Activated naive CD4-positive, alpha-beta T cell treated with anti-CD3 and anti-CD28 coated beads for 36 hours (primary cell): ENCODE data around the gene CYP2W1. TPM values are rescaled to one million over a fixed set of nuclear protein-coding genes. Genes with fewer than 3 reads are reported as not detected.

ENCODE experiments used
- CTCF ChIA-PET: fragments of 350-600 bp; sonication (Branson Sonifier 250); formaldehyde crosslinking; loops from one replicate; lab custom pipeline; 2021; ENCODE audit warnings: antibody characterized with exemption; lab: Charles Lee
- DNase-seq: peaks from one replicate; pipeline ENCODE4 v3.0.0-alpha.2; 2020
- H3K27ac Mint-ChIP-seq: one replicate; pipeline ENCODE4 v1.8.0; 2021; ENCODE audit warnings: mild to moderate bottlenecking, mixed read lengths
- H3K27me3 Mint-ChIP-seq: one replicate; pipeline ENCODE4 v1.8.0; 2021; ENCODE audit warnings: low read depth, mixed read lengths
- H3K36me3 Mint-ChIP-seq: one replicate; pipeline ENCODE4 v1.8.0; 2021; ENCODE audit warnings: low read depth, mixed read lengths
- H3K4me1 Mint-ChIP-seq: one replicate; pipeline ENCODE4 v1.8.0; 2021; ENCODE audit warnings: low read depth, mixed read lengths
- H3K4me3 Mint-ChIP-seq: one replicate; pipeline ENCODE4 v1.8.0; 2021; ENCODE audit warnings: mild to moderate bottlenecking, moderate library complexity, mixed read lengths
- H3K9me3 Mint-ChIP-seq: one replicate; pipeline ENCODE4 v1.8.0; 2021; ENCODE audit warnings: mixed read lengths
- intact Hi-C: fragments of 100-400 bp; cut with micrococcal nuclease; formaldehyde crosslinking; loops from one replicate; pipeline ENCODE4 v1.15.1; 2023
- total RNA-seq, 2 experiments: library from RNA; stranded (reverse); gene quantifications; one replicate each; pipeline ENCODE4 v1.2.3, GENCODE V29; 2021

Gene CYP2W1
- total RNA-seq, 2 experiments from 2014 or later, result not detected

GRCh38 chr7:1020849-1021251 lies 37.9 kb downstream of the CYP2W1 start:
- intact Hi-C loops, result loop anchor here (1.0 kb wide), 1 partner anchor 44 kb away; no protein-coding TSS in a partner anchor
- no peak overlapping the region for H3K4me3 Mint-ChIP-seq
- H3K9me3 Mint-ChIP-seq, result peaks cover 6% of the 10 kb centered on the region
- no peaks in the 10 kb centered on the region for H3K27me3 Mint-ChIP-seq
- H3K4me1 Mint-ChIP-seq, result peaks cover 8% of the 10 kb centered on the region
- CTCF ChIA-PET, result interaction anchor here (1.0 kb wide), 1 partner anchor 28 kb away, joined by 4 read pairs; no protein-coding TSS in a partner anchor
- no peak overlapping the region for H3K27ac Mint-ChIP-seq
- DNase-seq, result no peak
- H3K36me3 Mint-ChIP-seq, result peaks cover 19% of the 10 kb centered on the region

DNA sequence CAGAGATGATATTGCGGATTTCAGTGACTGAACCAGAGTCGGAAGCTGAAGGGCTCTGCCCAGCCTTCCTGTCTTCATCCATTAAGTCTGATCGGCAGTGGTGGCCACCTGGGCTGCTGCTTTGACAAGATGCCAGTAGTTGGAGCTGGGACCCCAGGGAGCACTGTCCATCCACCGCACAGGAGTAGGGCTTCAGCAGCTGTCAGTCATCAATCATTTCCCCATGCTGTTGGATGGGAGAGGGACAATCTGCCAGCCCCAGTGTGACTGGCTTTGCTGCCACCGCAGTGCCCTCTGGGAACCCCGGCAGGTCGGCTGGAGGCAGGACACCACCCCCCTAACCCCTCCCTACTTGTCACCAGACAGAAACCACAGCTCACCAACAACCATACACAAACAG lies 38.4 kb downstream of the CYP2W1 start:
- DNase-seq, result no peak
- Mint-ChIP-seq H3K4me3 (no peak overlapping the region), H3K9me3 (peaks cover 6% of the 10 kb centered on the region), H3K36me3 (peaks cover 19% of the 10 kb centered on the region), H3K27ac (no peak overlapping the region), H3K27me3 (no peaks in the 10 kb centered on the region), H3K4me1 (peaks cover 11% of the 10 kb centered on the region)
- intact Hi-C loops, result no loop called here
- CTCF ChIA-PET, result no interaction called here

- CTCF ChIA-PET, result interaction anchor here (0.7 kb wide), 1 partner anchor 64 kb away, joined by 3 read pairs; no protein-coding TSS in a partner anchor
- Mint-ChIP-seq H3K36me3 (peaks cover 19% of the 10 kb centered on the region), H3K9me3 (peaks cover 6% of the 10 kb centered on the region), H3K27ac (no peak overlapping the region), H3K4me3 (no peak overlapping the region), H3K27me3 (no peaks in the 10 kb centered on the region), H3K4me1 (peaks cover 13% of the 10 kb centered on the region)
- intact Hi-C loops, result no loop called here
- DNase-seq, result no peak
These were observed 39.0 kb downstream of the CYP2W1 start for GRCh38 chr7:1021931-1022330.

- Mint-ChIP-seq H3K27me3 (no peaks in the 10 kb centered on the region), H3K36me3 (peaks cover 19% of the 10 kb centered on the region), H3K4me1 (peaks cover 15% of the 10 kb centered on the region), H3K27ac (no peak overlapping the region), H3K4me3 (no peak overlapping the region), H3K9me3 (peaks cover 6% of the 10 kb centered on the region)
- intact Hi-C loops, result no loop called here
- CTCF ChIA-PET, result interaction anchor here (0.7 kb wide), 1 partner anchor 64 kb away, joined by 3 read pairs; no protein-coding TSS in a partner anchor
- no peak for DNase-seq
These were observed 39.4 kb downstream of the CYP2W1 start for GRCh38 chr7:1022356-1022755.

- Mint-ChIP-seq H3K4me1 (peaks cover 15% of the 10 kb centered on the region), H3K27me3 (no peaks in the 10 kb centered on the region), H3K9me3 (peaks cover 6% of the 10 kb centered on the region), H3K27ac (no peak overlapping the region), H3K4me3 (no peak overlapping the region), H3K36me3 (peaks cover 19% of the 10 kb centered on the region)
- no peak for DNase-seq
- intact Hi-C loops, result no loop called here
- CTCF ChIA-PET, result interaction anchor here (0.7 kb wide), 1 partner anchor 63 kb away, joined by 3 read pairs; no protein-coding TSS in a partner anchor
These were observed 40.0 kb downstream of the CYP2W1 start for GRCh38 chr7:1022801-1023465.

DNA sequence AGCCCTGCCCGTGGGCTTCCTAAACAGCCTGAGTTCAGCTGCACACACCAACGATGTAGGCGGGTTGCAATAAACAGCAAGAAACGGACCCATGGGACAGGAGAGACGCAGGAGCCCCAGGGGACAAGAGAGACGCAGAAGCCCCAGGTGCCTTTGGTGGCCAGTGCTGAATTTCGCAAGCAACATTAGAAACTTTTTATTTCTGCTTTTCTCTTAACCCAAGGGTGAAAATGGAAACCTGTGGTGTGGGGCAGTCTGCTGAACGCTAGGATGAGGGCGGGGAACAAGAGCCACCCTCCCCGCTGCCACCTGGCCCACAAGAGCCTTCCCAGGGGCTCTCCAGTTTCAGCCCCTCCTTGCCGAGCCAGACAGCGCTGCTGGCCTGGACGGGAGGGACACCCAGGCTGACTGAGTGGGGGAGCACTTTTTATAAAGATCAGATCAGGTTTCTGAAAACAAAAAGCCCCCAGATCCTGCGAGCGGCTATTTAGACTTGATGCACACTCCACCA lies 41.4 kb downstream of the CYP2W1 start:
- intact Hi-C loops, result no loop called here
- Mint-ChIP-seq H3K4me1 (peaks cover 15% of the 10 kb centered on the region), H3K36me3 (peaks cover 15% of the 10 kb centered on the region), H3K9me3 (peaks cover 6% of the 10 kb centered on the region), H3K4me3 (no peak overlapping the region), H3K27ac (no peak overlapping the region), H3K27me3 (no peaks in the 10 kb centered on the region)
- DNase-seq, result no peak
- CTCF ChIA-PET, result no interaction called here

- H3K4me1 Mint-ChIP-seq, result peaks cover 20% of the 10 kb centered on the region
- CTCF ChIA-PET, result interaction anchor here (1.2 kb wide), 1 partner anchor 168 kb away, joined by 3 read pairs; no protein-coding TSS in a partner anchor
- no peak overlapping the region for H3K4me3 Mint-ChIP-seq
- H3K9me3 Mint-ChIP-seq, result peaks cover 6% of the 10 kb centered on the region
- no peaks in the 10 kb centered on the region for H3K27me3 Mint-ChIP-seq
- peaks cover 15% of the 10 kb centered on the region for H3K36me3 Mint-ChIP-seq
- intact Hi-C loops, result no loop called here
- H3K27ac Mint-ChIP-seq, result no peak overlapping the region
- no peak for DNase-seq
These were observed 42.1 kb downstream of the CYP2W1 start for GRCh38 chr7:1024876-1025742.

DNA sequence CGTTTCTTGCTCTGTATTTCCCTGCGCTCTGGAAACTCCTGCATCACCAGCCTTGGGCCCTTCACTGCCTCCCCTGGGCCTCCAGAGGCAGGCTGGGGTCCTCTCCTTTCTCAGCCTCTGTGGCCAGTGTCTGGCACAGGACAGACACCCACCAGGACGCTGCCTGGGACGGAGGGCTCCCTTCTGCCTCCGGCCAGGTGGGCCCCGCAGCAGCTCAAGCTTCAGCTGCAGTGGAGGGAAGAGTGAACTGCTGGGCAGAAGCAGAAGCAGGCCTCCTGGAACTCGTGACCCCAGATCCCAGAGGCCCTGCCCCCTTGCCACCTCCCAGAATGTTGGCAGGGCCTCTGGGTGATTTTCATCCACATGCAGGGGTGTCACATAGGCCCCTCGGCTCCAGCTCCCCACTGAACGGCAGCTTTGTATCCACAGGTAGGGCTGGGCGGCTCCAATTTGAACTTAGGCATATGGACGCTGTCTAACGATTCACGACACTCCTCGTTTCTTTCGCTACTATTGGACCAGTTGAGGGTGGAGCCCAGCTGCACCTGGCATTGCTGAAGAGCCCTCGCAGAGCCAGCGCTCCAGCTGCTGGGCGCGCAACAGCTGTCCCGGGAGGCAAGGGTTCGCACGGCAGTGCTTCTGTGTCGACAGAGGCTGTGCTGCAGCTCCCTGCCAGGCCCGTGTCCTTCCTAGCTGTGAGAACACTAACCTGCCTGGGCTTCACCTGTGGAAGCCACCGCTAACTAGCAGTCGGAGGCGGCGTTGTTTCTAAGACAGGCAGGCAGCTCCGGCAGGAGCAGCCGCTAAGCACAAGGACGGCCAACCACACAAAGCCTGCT lies 43.0 kb downstream of the CYP2W1 start:
- CTCF ChIA-PET, result interaction anchor here (1.2 to 2.3 kb wide), 2 partner anchors 32 to 167 kb away, joined by 3 to 8 read pairs; no protein-coding TSS in a partner anchor
- Mint-ChIP-seq H3K9me3 (peaks cover 6% of the 10 kb centered on the region), H3K27ac (no peak overlapping the region), H3K36me3 (peaks cover 15% of the 10 kb centered on the region), H3K4me3 (no peak overlapping the region), H3K27me3 (no peaks in the 10 kb centered on the region), H3K4me1 (peaks cover 24% of the 10 kb centered on the region)
- DNase-seq, result no peak
- intact Hi-C loops, result no loop called here

DNA sequence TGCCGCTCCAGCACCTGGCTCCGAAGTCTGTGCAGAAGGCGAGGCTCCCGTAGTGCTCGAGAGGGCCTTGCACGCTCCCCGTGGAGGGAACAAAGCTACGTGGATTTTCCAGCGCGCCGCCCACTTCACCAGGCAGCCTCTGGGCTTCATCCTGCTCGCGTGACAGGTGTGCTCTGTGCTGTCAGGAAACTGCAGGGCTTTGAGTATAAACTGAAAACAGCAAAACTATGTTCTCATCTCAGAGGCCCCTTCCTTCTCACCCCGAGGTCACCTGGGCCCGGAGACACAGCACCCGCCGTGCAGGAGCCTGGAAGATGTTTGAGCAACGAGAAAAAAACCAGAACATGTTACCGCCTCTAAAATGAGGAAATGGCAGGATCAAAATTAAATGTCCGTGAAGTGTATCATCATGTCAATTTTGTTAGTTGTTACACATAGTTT lies 43.8 kb downstream of the CYP2W1 start:
- Mint-ChIP-seq H3K36me3 (peaks cover 9% of the 10 kb centered on the region), H3K27ac (no peak overlapping the region), H3K9me3 (no peaks in the 10 kb centered on the region), H3K4me1 (peaks cover 25% of the 10 kb centered on the region), H3K27me3 (no peaks in the 10 kb centered on the region), H3K4me3 (peak overlapping the region; percentile 45)
- intact Hi-C loops, result no loop called here
- DNase-seq, result no peak
- CTCF ChIA-PET, result interaction anchor here (1.0 to 2.3 kb wide), 2 partner anchors 17 to 33 kb away, joined by 4 to 8 read pairs; partner anchors contain the start of gene GPR146

DNA sequence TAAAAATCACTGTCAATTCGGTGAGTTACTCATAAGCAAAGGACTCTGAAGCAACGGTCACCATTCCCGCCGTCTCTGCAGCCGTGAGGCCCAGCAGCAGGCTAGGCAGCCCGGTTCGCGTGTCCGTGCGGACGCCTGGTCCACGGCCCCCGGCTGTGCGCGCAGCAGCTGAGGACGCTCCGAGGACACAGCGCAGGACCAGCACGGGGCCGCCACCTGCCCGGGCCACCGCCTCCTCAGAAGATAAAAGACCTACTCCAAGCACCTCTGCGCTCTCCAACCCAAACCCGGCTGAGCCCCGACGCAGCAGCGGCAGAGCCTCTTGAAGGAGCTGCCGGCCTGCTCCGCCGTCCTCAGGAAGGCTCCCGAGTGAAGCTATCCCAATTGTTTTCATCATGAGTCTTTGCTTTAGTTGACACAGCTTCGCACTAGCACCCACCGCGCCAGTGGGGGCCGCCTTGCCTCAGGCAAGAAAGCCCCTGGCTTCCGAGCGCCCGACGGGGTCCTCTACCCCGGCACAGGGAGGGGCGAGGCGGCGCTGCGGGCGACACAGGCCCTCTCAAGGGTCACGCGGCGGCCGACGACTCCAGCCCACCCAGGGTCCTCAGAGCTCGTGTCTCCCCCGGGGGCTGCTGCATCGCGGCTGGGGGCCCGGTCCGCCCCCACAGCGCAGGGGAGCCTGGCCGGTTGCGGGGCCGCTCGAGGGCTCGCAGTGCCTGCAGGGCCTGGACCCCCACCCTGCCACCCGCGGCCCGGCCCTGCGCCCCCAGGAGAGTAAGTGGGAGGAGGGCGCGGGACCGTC lies 44.5 kb downstream of the CYP2W1 start:
- no peak overlapping the region for H3K27ac Mint-ChIP-seq
- no peaks in the 10 kb centered on the region for H3K27me3 Mint-ChIP-seq
- no peaks in the 10 kb centered on the region for H3K9me3 Mint-ChIP-seq
- CTCF ChIA-PET, result interaction anchor here (1.0 to 2.3 kb wide), 2 partner anchors 17 to 34 kb away, joined by 4 to 8 read pairs; partner anchors contain the start of gene GPR146
- no peak for DNase-seq
- peaks cover 6% of the 10 kb centered on the region for H3K36me3 Mint-ChIP-seq
- H3K4me1 Mint-ChIP-seq, result peaks cover 27% of the 10 kb centered on the region
- H3K4me3 Mint-ChIP-seq, result peak overlapping the region; percentile 63
- intact Hi-C loops, result loop anchor here (2.0 kb wide), 1 partner anchor 37 kb away; no protein-coding TSS in a partner anchor
